HG03575 (cell line): ENCODE results near the gene OPN1LW.
"Not testable (repeated sequence)": the region's sequence is repeated elsewhere in the genome, so short reads cannot be mapped to it uniquely, and the experiment has no call there.

Experiments
- ATAC-seq: cut with Tn5 transposase; IDR thresholded peaks from one replicate; pipeline ENCODE4 v1.9.1; 2021; ENCODE audit not compliant: unreplicated experiment, insufficient number of reproducible peaks, low FRiP score; ENCODE audit errors: extremely low read depth

The OPN1LW gene

GRCh38 chrX:154126101-154126500 lies 17.9 kb upstream of the OPN1LW start:
- no peak for ATAC-seq

DNA sequence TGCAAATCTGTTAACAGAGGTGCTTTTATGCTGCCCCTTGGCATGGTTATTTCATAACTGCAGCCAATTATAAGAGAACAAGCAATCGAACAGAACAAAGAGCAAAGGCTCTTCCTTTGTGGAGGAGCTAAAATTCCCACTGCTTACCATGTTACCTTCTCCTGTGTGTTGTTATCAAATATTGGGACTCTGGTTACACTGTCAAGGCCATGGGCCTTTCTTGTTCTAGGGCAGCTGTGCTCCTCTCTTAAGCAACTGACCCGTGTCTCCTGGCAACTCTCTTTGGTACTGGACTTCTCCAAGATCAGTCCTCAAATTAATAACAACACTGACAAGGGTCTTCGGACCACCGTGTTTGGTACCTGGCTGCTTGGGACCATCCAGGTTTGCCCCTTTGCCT lies 12.1 kb upstream of the OPN1LW start:
- ATAC-seq: no peak

- no peak for ATAC-seq
Measured at GRCh38 chrX:154132366-154132765, 11.7 kb upstream of the OPN1LW start.

GRCh38 chrX:154135458-154136229 lies 8.4 kb upstream of the OPN1LW start:
- no peak for ATAC-seq

- ATAC-seq: no peak
Measured at GRCh38 chrX:154136627-154137161, 7.3 kb upstream of the OPN1LW start.

GRCh38 chrX:154138857-154139256 lies 5.2 kb upstream of the OPN1LW start:
- no peak for ATAC-seq

- ATAC-seq: no peak
Measured at GRCh38 chrX:154140206-154140605, 3.8 kb upstream of the OPN1LW start.

DNA sequence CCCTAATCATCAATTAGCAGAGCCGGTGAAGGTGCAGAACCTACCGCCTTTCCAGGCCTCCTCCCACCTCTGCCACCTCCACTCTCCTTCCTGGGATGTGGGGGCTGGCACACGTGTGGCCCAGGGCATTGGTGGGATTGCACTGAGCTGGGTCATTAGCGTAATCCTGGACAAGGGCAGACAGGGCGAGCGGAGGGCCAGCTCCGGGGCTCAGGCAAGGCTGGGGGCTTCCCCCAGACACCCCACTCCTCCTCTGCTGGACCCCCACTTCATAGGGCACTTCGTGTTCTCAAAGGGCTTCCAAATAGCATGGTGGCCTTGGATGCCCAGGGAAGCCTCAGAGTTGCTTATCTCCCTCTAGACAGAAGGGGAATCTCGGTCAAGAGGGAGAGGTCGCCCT lies 3.3 kb upstream of the OPN1LW start:
- no peak for ATAC-seq

DNA sequence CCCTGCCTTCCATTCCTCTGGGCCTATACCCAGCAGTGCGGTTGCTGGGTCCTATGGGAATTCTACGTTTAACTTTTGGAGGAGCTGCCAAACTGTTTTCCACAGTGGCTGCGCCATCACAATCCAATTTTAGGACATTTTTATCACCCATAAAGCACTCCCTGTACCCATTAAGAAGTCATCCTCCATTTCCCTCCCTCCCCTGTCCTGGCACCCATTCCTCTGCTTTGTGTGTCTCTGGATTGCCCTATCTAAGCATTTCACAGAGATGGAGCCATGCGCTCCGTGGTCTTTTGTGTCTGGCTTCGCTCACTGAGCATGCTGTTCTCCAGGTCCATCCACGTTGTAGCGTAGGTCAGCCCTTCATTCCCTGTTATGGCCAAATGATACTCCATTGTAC lies 1.7 kb upstream of the OPN1LW start:
- no peak for ATAC-seq

DNA sequence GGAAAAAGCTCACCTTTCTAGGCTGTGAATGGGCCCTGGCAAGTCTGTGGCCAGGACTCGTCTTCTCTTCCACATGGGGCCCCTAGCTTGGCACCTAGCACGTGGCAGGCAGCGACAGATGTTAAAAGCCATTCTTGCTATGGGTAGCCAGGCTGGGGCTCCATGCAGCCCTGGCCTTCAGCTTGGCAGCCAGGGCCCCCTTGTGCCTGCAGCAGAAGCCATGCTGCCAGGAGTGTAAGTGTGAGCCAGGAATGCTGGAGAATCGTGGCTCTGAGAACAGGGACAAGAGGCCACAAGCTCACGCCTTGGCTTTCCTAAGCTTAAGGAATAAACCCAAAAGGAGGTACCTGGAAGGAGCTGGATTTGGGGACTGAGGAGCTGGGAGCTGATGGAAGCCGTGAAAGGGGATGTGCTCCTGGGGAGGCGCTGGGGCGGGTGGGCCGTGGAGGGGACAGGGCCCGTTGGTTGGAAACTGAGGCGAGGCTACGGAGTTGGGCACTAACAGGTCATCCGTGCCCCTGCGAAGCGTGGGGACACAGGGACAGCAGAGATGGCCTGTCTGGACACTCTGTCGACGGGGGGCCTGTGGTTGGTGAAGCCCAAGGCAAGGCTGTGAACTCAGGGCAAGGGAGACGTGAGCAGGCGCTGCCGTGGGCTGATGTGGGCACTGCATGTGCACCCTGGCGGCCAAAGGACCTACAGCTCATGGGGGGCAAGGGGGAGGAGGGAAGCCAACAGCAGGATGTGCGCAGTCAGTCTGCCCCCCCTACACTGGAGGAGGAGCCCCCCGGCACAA lies 895 bp upstream of the OPN1LW start:
- no peak for ATAC-seq

GRCh38 chrX:154151030-154151429 lies 7.0 kb downstream of the OPN1LW start:
- not testable (repeated sequence) for ATAC-seq

GRCh38 chrX:154156221-154156620 lies 12.2 kb downstream of the OPN1LW start:
- not testable (repeated sequence) for ATAC-seq

- not testable (repeated sequence) for ATAC-seq
Measured at GRCh38 chrX:154157207-154157606, 13.2 kb downstream of the OPN1LW start.

GRCh38 chrX:154159345-154159744 lies 15.3 kb downstream of the OPN1LW start:
- not testable (repeated sequence) for ATAC-seq

GRCh38 chrX:154164902-154165301 lies 20.9 kb downstream of the OPN1LW start:
- not testable (repeated sequence) for ATAC-seq

- not testable (repeated sequence) for ATAC-seq
Measured at GRCh38 chrX:154168384-154168783, 24.3 kb downstream of the OPN1LW start.

DNA sequence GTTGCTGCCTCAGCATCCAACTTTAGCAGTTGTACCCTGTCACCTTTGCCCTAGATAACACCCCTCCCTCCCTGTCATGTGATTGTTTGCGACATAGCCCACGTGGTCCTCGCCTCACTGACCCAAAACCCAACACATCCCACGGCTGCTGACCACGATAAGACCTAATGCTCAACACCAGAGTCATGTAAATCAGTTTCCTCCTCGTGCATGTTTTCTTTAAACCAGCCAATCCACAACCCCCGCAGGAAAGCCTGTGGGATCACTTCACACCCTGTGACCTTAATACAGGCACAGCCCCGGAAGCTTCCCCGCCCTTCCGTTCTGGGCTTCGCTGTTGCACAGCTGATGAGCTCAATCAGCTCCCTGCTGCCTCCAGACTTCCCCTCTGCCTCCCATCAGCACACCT lies 28.5 kb downstream of the OPN1LW start:
- ATAC-seq: peak; percentile 71

GRCh38 chrX:154174356-154174755 lies 30.3 kb downstream of the OPN1LW start:
- not testable (repeated sequence) for ATAC-seq

- ATAC-seq: not testable (repeated sequence)
Measured at GRCh38 chrX:154182296-154182695, 38.3 kb downstream of the OPN1LW start, which contains the start of gene OPN1MW. Gene OPN1MW (plus strand): TSS chrX:154182596. CDS start chrX:154182678, 82 bp downstream.

DNA sequence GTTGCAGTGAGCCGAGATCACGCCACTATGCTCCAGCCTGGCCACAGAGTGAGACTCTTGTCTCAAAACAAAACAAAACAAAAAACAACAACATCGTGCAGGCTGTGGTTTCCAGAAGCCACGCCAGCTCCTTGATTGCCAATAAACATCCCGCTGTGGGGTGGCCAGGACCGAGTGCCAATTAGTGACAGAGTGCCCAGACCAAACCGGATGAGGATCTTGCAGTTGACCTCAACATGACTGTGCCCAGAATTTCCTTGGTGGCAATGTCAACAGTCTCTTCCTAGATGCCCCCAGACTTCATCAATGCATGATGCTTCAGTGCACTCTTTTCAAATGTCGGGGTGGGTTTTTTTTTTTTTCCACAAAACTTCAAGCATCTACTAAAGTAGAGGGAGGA lies 39.8 kb downstream of the OPN1LW start:
- ATAC-seq: not testable (repeated sequence)
